GM12875 (cell line): ENCODE results near the gene SOAT2.

Experiments used
- H3K4me3 ChIP-seq: one replicate; pipeline ENCODE4 v1.5.1; 2011; ENCODE audit warnings: low read depth, low read length, control low read depth
- CTCF ChIP-seq: IDR thresholded peaks from 2 replicates; pipeline ENCODE4 v1.5.1; 2011; ENCODE audit warnings: low read depth, mild to moderate bottlenecking, control low read depth, inconsistent platforms, low read length, moderate library complexity, borderline replicate concordance; ENCODE audit not compliant: insufficient read depth

Gene SOAT2

GRCh38 chr12:53062977-53063707, 40.1 kb upstream of the SOAT2 start:
- no peak overlapping the region for H3K4me3 ChIP-seq
- no peak for TF ChIP-seq CTCF

DNA sequence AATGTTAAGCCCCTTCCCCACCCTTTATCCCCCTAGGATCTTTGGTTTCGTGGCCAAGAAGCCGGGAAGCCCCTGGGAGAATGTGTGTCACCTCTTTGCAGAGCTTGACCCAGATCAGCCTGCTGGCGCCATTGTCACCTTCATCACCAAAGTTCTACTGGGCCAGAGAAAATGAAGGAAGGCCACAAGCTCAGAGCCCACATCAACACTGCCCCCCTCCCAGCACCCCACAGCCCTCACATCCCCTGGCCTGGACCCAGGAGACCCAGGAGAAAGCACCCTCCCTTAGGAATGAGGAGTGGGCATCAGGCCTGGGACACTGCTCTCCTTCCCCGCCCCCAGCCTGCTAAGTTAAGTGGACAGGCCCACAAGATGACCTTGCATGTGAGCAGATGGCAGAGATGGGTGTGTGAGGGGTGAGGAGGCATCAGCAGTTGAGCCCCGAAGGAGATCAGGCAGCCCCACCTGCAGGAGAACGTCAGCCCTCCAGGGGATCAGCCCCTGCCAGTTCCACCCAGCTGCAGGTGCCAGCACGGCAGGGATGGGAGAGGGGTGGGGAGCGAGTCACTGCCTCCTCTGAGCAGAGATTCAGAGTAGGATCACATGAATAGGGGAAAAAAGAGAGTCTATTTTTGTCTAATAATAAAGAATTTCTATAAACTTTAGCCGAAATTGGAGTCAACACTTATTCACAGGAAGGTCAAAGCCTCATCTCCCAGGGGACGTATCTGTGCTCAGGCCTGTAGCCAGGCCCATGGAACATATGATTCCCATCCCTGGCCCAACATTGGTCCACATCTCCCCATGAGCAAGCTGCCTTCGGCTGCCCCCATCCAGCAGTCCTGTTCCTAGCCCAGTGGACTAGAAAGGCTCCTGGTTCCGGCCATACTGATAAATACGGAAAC, 39.3 kb upstream of the SOAT2 start:
- no peak overlapping the region for H3K4me3 ChIP-seq
- TF ChIP-seq CTCF = no peak

DNA sequence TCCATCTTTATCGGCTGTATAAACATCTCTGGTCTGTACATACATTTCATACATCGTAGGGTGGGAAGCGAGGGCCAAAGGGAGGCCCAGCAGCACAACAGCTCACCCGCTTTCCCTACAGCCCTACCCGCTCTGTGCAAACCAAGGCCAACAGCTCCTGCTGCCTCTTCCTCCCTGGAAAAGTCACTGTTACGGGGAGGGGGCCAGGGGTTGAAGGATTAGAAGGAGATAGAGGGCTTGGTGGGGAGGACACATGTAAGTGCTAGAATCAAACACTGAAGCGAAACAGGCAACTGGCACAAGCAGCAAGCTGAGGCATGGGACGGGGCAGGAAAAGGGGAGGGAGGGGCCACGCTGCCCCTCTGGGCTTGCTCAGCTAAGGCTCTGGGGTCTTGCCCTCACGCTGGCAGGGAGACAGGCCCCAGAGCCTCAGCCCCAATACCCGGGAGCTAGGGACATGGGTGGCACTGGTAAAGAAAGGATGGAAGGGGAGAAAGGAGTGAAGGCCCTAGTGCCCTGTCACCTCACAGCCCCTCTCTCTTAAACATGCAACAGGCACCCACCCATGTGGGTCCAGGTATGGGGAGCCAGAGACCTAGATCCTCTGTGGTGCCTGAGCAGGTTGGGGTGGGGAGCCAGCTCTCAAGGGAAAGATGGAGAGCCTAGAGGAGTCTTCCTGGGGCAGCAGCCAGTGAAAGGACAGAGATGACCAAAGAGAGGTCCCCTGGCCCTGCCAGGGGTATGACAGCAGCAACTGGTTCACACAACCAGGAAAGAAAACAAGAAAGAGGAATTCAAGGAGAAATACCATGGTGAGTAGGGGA, 38.5 kb upstream of the SOAT2 start:
- no peak for TF ChIP-seq CTCF
- no peak overlapping the region for H3K4me3 ChIP-seq

GRCh38 chr12:53065470-53065869, 37.8 kb upstream of the SOAT2 start:
- TF ChIP-seq CTCF = no peak
- H3K4me3 ChIP-seq = no peak overlapping the region

DNA sequence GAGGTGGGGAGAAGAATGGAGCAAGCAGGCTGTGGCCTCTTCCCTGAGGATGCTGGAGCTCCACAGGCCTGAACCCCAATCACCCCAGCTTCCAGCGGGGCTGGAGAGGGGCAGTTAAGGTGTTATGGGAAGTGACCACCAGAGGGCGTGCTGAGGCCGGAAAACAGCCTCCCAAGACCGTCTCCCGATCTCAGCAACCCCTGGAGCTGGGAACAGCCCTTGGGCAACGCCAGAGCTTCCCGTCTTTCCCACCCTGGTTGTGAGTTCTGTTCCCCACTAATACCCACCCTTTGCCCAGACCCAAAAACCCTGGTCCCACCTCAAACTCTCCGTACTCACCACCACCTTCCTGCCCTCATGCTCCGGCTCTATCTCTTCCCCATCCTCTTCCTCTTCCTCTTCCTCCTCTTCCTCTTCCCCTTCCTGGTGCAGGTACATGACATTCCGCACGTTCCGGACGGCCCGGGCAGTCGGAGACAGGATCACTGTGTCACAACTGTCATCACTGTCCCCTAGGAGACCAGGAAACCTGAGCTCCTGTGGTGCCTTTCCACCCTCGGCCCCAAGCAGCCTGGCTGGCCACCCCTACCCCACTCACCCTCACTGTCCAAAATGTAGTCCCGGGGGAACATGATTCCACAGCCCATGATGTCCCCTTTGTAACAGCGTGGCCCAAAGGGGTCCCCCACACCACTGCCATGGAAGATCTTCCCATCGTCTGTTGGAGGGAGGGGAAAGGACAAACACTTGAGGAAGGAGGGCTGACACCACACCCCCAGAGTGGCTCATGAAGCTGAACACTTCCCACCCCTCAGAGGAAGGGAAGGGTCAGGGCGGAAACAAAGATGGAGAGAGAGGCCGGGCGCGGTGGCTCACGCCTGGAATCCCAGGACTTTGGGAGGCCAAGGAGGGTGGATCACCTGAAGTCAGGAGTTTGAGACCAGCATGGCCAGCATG, 37.0 kb upstream of the SOAT2 start:
- H3K4me3 ChIP-seq = no peak overlapping the region
- peak; percentile 88 for TF ChIP-seq CTCF
